GM23248 (cell line): ENCODE results near the gene LZIC.

Experiments used
- EZH2 ChIP-seq: fragments of 200-600 bp; sonication (generic); IDR thresholded peaks from 2 replicates; pipeline ENCODE4 v1.6.1; 2018; ENCODE audit warnings: antibody characterized with exemption, mild to moderate bottlenecking; ENCODE audit not compliant: insufficient read depth, poor library complexity, severe bottlenecking
- EZH2phosphoT487 ChIP-seq: fragments of 200-600 bp; sonication (generic); IDR thresholded peaks from 2 replicates; pipeline ENCODE4 v1.6.1; 2018; ENCODE audit warnings: antibody characterized with exemption, moderate library complexity, mild to moderate bottlenecking, low read depth; ENCODE audit not compliant: insufficient read depth

GRCh38 chr1:9906466-9906865, 36.7 kb downstream of the LZIC start:
- TF ChIP-seq EZH2phosphoT487 (no peak), EZH2 (no peak)
